HS-5 (cell line): ENCODE measurements around the gene TBL1Y.

Source experiments
- DNase-seq: peaks from one replicate; pipeline ENCODE4 v3.0.0-alpha.2; 2012; ENCODE audit warnings: low read depth

TBL1Y gene

GRCh38 chrY:7092836-7093235 is 182.3 kb downstream of the TBL1Y start:
- DNase-seq, result no peak

GRCh38 chrY:7094365-7094764 is 183.9 kb downstream of the TBL1Y start:
- no peak for DNase-seq

GRCh38 chrY:7097021-7097420 is 186.5 kb downstream of the TBL1Y start:
- DNase-seq, result no peak

GRCh38 chrY:7099742-7100141 is 189.2 kb downstream of the TBL1Y start:
- DNase-seq, result no peak

GRCh38 chrY:7102680-7103079 is 192.2 kb downstream of the TBL1Y start:
- no peak for DNase-seq

GRCh38 chrY:7107179-7107578 is 196.7 kb downstream of the TBL1Y start:
- DNase-seq, result no peak

GRCh38 chrY:7110086-7110485 is 199.6 kb downstream of the TBL1Y start:
- DNase-seq, result no peak

- DNase-seq, result no peak
These were observed 205.4 kb downstream of the TBL1Y start for GRCh38 chrY:7115871-7116270.

- DNase-seq, result no peak
These were observed 211.7 kb downstream of the TBL1Y start for GRCh38 chrY:7122202-7122601.

GRCh38 chrY:7125136-7126056 is 214.9 kb downstream of the TBL1Y start:
- no peak for DNase-seq

- DNase-seq, result no peak
These were observed 217.7 kb downstream of the TBL1Y start for GRCh38 chrY:7128211-7128610.
